ENCODE data around the gene ANKRD62. TPM values are rescaled to one million over a fixed set of nuclear protein-coding genes. Genes with fewer than 3 reads are reported as not detected.

ANKRD62 gene
- total RNA-seq, 1 donor from 2014 or later: 1.2 TPM

DNA sequence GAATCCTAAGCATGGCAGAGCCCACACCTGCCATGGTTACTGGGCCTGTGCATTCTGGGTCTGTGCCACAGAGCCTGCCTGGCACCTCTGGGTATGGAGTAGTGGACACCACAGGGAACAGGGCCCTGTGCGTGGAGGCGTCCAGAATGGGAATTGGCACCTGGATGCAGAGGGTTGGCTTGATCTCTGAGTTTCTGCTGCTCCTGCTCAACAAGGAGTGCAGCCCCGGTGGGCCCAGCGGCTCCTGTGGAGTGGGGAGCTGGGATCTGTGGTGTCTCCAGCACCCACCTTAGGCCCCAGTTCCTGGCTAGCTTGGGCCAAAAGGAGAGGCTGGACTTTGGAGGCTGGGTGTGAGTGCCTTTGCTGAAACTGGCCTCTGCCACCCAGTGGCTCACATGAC is 7.9 kb upstream of the ANKRD62 start:
- intact Hi-C loops (cut with DNase I): no loop called here
- Histone ChIP-seq H3K27ac (no peak overlapping the region), H3K9me3 (no peaks in the 10 kb centered on the region), H3K36me3 (no peaks in the 10 kb centered on the region), H3K4me3 (no peak overlapping the region), H3K4me1 (no peaks in the 10 kb centered on the region), H3K27me3 (no peaks in the 10 kb centered on the region)
- no peak for TF ChIP-seq POLR2AphosphoS5 (IDR thresholded peaks at IDR 0.05; ENCODE audit: insufficient read depth in 1 of 2, low read depth in 1 of 2)
- no peak for TF ChIP-seq CTCF (IDR thresholded peaks at IDR 0.05)
- TF ChIP-seq POLR2A (IDR thresholded peaks at IDR 0.05): no peak
- DNase-seq (ENCODE audit: extremely low spot score in 2 of 2): no peak

DNA sequence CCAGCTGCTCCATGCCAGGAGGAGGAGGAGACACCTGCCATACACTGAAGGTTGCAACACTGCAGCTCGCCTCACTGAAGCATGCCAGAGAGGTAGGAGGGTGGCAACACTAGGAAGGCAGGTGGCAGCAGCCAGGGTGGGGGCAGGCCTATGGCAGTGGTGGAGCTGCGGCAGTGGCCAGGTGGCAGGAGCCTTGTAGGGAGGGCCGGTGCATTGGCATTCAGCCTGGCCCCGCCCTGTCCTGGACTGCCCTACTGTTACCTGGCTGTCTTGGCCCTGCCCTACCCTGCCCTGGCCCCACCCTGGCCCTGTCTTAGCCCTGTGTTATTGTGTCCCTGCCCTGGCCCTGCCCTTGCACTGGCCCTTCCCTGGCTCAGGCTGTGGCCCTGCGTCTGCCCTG is 7.4 kb upstream of the ANKRD62 start:
- no peak for DNase-seq (ENCODE audit: extremely low spot score in 2 of 2)
- no peaks in the 10 kb centered on the region for H3K4me1 ChIP-seq
- H3K9me3 ChIP-seq: no peaks in the 10 kb centered on the region
- H3K36me3 ChIP-seq: no peaks in the 10 kb centered on the region
- no peak for TF ChIP-seq CTCF (IDR thresholded peaks at IDR 0.05)
- no peak for TF ChIP-seq POLR2A (IDR thresholded peaks at IDR 0.05)
- no peak for TF ChIP-seq POLR2AphosphoS5 (IDR thresholded peaks at IDR 0.05; ENCODE audit: insufficient read depth in 1 of 2, low read depth in 1 of 2)
- H3K4me3 ChIP-seq: no peak overlapping the region
- intact Hi-C loops (cut with DNase I): no loop called here
- H3K27me3 ChIP-seq: no peaks in the 10 kb centered on the region
- no peak overlapping the region for H3K27ac ChIP-seq

DNA sequence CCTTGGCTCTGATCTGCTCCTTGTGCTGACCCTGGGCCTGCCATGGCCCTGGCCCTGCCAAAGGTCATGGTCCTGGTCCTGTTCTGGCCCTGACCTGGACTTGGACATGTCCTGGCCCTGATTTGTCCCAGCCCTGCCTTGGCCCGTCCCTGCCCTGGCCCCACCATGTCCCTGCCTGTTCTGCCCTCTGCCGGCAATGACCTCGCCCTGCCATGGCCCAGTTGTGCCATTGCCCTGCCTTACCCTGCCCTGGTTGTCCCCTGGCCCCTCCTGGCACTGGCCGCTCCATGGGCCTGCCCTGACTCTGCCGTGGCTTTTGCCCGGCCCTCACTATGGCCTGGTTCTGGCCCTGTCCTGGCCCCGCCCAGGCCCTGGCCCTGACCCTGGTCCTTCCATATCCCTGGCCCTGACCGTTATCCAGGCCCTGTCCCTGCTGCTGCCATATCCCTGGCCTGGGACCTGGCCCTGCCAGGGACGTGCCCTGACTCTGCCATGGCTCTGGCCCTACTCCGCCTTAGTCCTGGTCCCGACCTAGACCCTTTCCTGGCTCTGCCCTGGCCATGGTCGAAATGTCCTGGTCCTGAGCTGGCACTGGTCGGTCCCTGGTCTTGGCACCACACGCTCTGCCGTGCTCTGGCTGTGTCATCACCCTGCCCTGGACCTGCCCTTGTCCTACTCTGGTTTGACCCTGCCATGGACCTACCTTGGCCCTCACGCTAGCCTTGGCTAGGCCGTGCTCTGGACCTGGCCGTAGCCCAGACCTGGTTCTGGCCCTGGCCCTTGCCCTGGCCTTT is 6.8 kb upstream of the ANKRD62 start:
- no peaks in the 10 kb centered on the region for H3K27me3 ChIP-seq
- no peaks in the 10 kb centered on the region for H3K9me3 ChIP-seq
- no peak overlapping the region for H3K4me3 ChIP-seq
- no peaks in the 10 kb centered on the region for H3K4me1 ChIP-seq
- intact Hi-C loops (cut with DNase I): no loop called here
- no peaks in the 10 kb centered on the region for H3K36me3 ChIP-seq
- TF ChIP-seq POLR2A (IDR thresholded peaks at IDR 0.05) (no peak), POLR2AphosphoS5 (IDR thresholded peaks at IDR 0.05; ENCODE audit: insufficient read depth in 1 of 2, low read depth in 1 of 2) (no peak), CTCF (IDR thresholded peaks at IDR 0.05) (no peak)
- no peak overlapping the region for H3K27ac ChIP-seq
- no peak for DNase-seq (ENCODE audit: extremely low spot score in 2 of 2)

- no peaks in the 10 kb centered on the region for H3K27me3 ChIP-seq
- TF ChIP-seq POLR2A (IDR thresholded peaks at IDR 0.05): no peak
- no peak for TF ChIP-seq CTCF (IDR thresholded peaks at IDR 0.05)
- TF ChIP-seq POLR2AphosphoS5 (IDR thresholded peaks at IDR 0.05; ENCODE audit: insufficient read depth in 1 of 2, low read depth in 1 of 2): no peak
- intact Hi-C loops (cut with DNase I): no loop called here
- no peaks in the 10 kb centered on the region for H3K9me3 ChIP-seq
- H3K36me3 ChIP-seq: no peaks in the 10 kb centered on the region
- DNase-seq (ENCODE audit: extremely low spot score in 2 of 2): no peak
- H3K27ac ChIP-seq: no peak overlapping the region
- H3K4me1 ChIP-seq: no peaks in the 10 kb centered on the region
- H3K4me3 ChIP-seq: no peak overlapping the region
Observed at GRCh38 chr18:12087471-12088025, 6.1 kb upstream of the ANKRD62 start.

GRCh38 chr18:12088096-12088495 is 5.5 kb upstream of the ANKRD62 start:
- Histone ChIP-seq H3K36me3 (no peaks in the 10 kb centered on the region), H3K4me3 (no peak overlapping the region), H3K9me3 (no peaks in the 10 kb centered on the region), H3K27ac (peak overlapping the region; percentile 20), H3K27me3 (no peaks in the 10 kb centered on the region), H3K4me1 (no peaks in the 10 kb centered on the region)
- no peak for DNase-seq (ENCODE audit: extremely low spot score in 2 of 2)
- TF ChIP-seq CTCF (IDR thresholded peaks at IDR 0.05) (no peak), POLR2AphosphoS5 (IDR thresholded peaks at IDR 0.05; ENCODE audit: insufficient read depth in 1 of 2, low read depth in 1 of 2) (no peak), POLR2A (IDR thresholded peaks at IDR 0.05) (no peak)
- intact Hi-C loops (cut with DNase I): no loop called here

Data from vagina (tissue), 2 donors.